Measurements from ENCODE around the gene RARB.

DNA sequence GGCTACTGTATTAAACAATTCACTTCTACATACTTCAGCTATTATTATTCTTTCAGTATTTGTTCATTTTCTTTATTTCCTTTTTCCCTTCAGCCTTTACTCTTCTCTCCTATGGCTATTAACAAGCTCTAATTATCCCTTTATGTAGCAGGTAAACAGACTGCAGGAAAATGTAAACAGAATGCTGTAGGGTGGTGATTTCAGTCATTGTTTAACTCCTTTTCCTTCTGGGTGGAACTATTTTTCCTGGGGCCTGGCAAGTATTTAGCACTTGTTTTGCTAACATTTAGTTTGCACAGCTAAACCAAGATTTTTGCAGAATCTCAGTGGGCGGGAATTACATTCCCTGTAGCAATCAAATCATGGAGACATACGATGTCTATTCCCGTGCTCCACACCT, 14.4 kb downstream of the RARB start:
- TF ChIP-seq CTCF (IDR thresholded peaks at IDR 0.05; ENCODE audit: low read depth, low read length) (no peak), EZH2phosphoT487 (IDR thresholded peaks at IDR 0.05; ENCODE audit: low read depth) (no peak)
